Suprapubic skin (tissue), 3 donors: ENCODE data around the gene RNF150.

Experiments
- POLR2A ChIP-seq, 2 donors: fragments of 450-650 bp; IDR thresholded peaks; one replicate each; pipeline ENCODE4 v1.6.1; 2017; ENCODE audit warnings: antibody characterized with exemption in 2 of 2, mild to moderate bottlenecking in 2 of 2, moderate library complexity in 2 of 2
- TF ChIP-seq, protein P1 (sequence below), 2 donors: fragments of 200-600 bp in 1 of 2; fragments of 450-650 bp in 1 of 2; sonication (generic) in 1 of 2; IDR thresholded peaks; one replicate each; pipeline ENCODE4 v1.5.1; 2016 to 2019; ENCODE audit warnings: antibody characterized with exemption in 2 of 2, mild to moderate bottlenecking in 1 of 2, moderate library complexity in 1 of 2

DNA sequence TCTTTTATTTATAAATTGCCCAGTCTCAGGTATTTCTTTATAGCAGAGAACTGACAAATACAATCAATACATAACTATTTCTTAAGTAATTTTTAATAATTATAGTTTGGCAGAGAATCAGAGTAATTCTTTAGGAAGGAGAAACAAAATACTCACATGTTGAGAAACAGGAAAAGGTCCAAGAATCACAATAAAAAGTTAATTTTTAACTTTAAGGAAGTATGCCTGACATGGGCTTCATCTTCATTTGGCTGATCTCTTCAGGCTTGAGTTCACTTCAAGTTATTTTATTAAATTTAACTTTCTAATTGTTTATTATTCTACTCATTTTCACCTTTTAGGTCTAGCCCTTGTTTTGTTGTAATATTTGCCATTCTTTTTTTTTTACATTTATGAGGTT lies 36.1 kb upstream of the RNF150 start:
- TF ChIP-seq, protein P1, sequence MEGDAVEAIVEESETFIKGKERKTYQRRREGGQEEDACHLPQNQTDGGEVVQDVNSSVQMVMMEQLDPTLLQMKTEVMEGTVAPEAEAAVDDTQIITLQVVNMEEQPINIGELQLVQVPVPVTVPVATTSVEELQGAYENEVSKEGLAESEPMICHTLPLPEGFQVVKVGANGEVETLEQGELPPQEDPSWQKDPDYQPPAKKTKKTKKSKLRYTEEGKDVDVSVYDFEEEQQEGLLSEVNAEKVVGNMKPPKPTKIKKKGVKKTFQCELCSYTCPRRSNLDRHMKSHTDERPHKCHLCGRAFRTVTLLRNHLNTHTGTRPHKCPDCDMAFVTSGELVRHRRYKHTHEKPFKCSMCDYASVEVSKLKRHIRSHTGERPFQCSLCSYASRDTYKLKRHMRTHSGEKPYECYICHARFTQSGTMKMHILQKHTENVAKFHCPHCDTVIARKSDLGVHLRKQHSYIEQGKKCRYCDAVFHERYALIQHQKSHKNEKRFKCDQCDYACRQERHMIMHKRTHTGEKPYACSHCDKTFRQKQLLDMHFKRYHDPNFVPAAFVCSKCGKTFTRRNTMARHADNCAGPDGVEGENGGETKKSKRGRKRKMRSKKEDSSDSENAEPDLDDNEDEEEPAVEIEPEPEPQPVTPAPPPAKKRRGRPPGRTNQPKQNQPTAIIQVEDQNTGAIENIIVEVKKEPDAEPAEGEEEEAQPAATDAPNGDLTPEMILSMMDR (IDR thresholded peaks at IDR 0.05) = no peak
- no peak for TF ChIP-seq POLR2A (IDR thresholded peaks at IDR 0.05)
